ENCODE measurements around the gene KRTAP4-9.
"Not testable (repeated sequence)": the region's sequence is repeated elsewhere in the genome, so short reads cannot be mapped to it uniquely, and the experiment has no call there.

Gene KRTAP4-9

GRCh38 chr17:41098481-41098880 lies 6.7 kb upstream of the KRTAP4-9 start:
- no peak for TF ChIP-seq CTCF (IDR thresholded peaks at IDR 0.05; ENCODE audit: control extremely low read depth, extremely low read depth, low read depth, missing control alignments)
- no peak for DNase-seq (ENCODE audit: extremely low spot score)
- CTCF ChIA-PET: no interaction called here
- POLR2A ChIA-PET: no interaction called here

- DNase-seq (ENCODE audit: extremely low spot score); CTCF ChIA-PET; POLR2A ChIA-PET: not testable (repeated sequence)
These were observed 5.3 kb upstream of the KRTAP4-9 start for GRCh38 chr17:41099682-41100480.

GRCh38 chr17:41101586-41102259 lies 3.5 kb upstream of the KRTAP4-9 start, which contains the start of gene KRTAP4-16:
Gene KRTAP4-16 (minus strand): TSS chr17:41102209. CDS start chr17:41102209, 0 bp downstream.
- ChIA-PET CTCF (no interaction called here), POLR2A (no interaction called here)

DNA sequence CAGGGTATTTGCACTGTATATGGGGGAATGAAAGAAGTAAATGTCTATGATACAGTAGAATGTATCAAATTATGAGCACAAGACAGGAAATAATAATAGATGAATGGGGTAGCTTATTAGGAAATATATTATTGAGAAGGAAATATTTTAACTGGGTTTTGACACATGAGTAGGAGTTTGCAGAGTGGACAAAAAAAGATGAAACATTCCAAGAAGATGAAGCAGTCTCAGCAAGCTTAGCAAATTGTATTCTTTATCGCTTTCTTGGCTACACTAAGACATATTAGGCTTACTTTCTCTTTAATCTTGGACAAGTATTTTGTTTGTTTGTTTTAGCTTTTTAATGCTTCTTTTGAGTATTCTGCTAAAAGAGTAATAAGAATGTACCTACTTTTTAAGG lies 1.3 kb upstream of the KRTAP4-9 start:
- DNase-seq (ENCODE audit: extremely low spot score): no peak
- POLR2A ChIA-PET: no interaction called here
- TF ChIP-seq CTCF (IDR thresholded peaks at IDR 0.05; ENCODE audit: control extremely low read depth, extremely low read depth, low read depth, missing control alignments): no peak
- CTCF ChIA-PET: no interaction called here

More at GRCh38 chr17:41101586-41102259, 3.5 kb upstream of the KRTAP4-9 start, which contains the start of gene KRTAP4-16:
- TF ChIP-seq CTCF (IDR thresholded peaks at IDR 0.05; ENCODE audit: control extremely low read depth, extremely low read depth, low read depth, missing control alignments): no peak
- no peak for DNase-seq (ENCODE audit: extremely low spot score)

- POLR2A ChIA-PET; DNase-seq (ENCODE audit: extremely low spot score); CTCF ChIA-PET: not testable (repeated sequence)
These were observed 677 bp upstream of the KRTAP4-9 start for GRCh38 chr17:41104386-41105038.

GRCh38 chr17:41107941-41108450 lies 2.8 kb downstream of the KRTAP4-9 start:
- ChIA-PET CTCF (no interaction called here), POLR2A (no interaction called here)
- no peak for DNase-seq (ENCODE audit: extremely low spot score)
- TF ChIP-seq CTCF (IDR thresholded peaks at IDR 0.05; ENCODE audit: control extremely low read depth, extremely low read depth, low read depth, missing control alignments): no peak

- POLR2A ChIA-PET: not testable (repeated sequence)
These were observed 3.7 kb downstream of the KRTAP4-9 start for GRCh38 chr17:41108728-41109386.

More at GRCh38 chr17:41108728-41109386, 3.7 kb downstream of the KRTAP4-9 start:
- DNase-seq (ENCODE audit: extremely low spot score); CTCF ChIA-PET: not testable (repeated sequence)
